Mesodermal cell (in vitro differentiated cells): Measurements from ENCODE around the gene EHF. TPM values are rescaled to one million over a fixed set of nuclear protein-coding genes. Genes with fewer than 3 reads are reported as not detected.

ENCODE experiments used
- H3K27ac ChIP-seq: 2 replicates; pipeline ENCODE4 v1.7.0; 2013; ENCODE audit warnings: mild to moderate bottlenecking, low read depth, low read length, moderate library complexity; ENCODE audit not compliant: severe bottlenecking
- H3K36me3 ChIP-seq: 2 replicates; pipeline ENCODE4 v1.7.1; 2013; ENCODE audit warnings: mild to moderate bottlenecking, low read length, moderate library complexity; ENCODE audit not compliant: control insufficient read depth, insufficient read depth
- H3K4me1 ChIP-seq: one replicate; pipeline ENCODE4 v1.7.1; 2013; ENCODE audit warnings: mild to moderate bottlenecking, low read length; ENCODE audit not compliant: insufficient read depth, control insufficient read depth, poor library complexity, severe bottlenecking
- H3K4me3 ChIP-seq: 2 replicates; pipeline ENCODE4 v1.7.0; 2013; ENCODE audit warnings: low read length, control low read depth, mild to moderate bottlenecking; ENCODE audit not compliant: insufficient read depth, poor library complexity, severe bottlenecking; ENCODE audit errors: extremely low read depth
- H3K9me3 ChIP-seq: 2 replicates; pipeline ENCODE4 v1.7.1; 2013; ENCODE audit warnings: mild to moderate bottlenecking, low read length, moderate library complexity; ENCODE audit not compliant: control insufficient read depth
- WGBS, 2 experiments: methylation state at CpG; one replicate each; pipeline ENCODE4 v1.1.5; 2013; ENCODE audit warnings: missing lambda C conversion rate in 2 of 2; ENCODE audit not compliant: insufficient coverage in 2 of 2; 5-methylcytosine and 5-hydroxymethylcytosine counted together
- polyA plus RNA-seq, 2 experiments: library from polyadenylated mRNA; stranded (reverse); fragments of 50-300 nt; gene quantifications; one replicate each; pipeline ENCODE4 v1.2.3, GENCODE V29; 2013

The EHF gene
- polyA plus RNA-seq (2013, experiment 1 of 2), result not detected
- polyA plus RNA-seq (2013, experiment 2 of 2), result not detected

DNA sequence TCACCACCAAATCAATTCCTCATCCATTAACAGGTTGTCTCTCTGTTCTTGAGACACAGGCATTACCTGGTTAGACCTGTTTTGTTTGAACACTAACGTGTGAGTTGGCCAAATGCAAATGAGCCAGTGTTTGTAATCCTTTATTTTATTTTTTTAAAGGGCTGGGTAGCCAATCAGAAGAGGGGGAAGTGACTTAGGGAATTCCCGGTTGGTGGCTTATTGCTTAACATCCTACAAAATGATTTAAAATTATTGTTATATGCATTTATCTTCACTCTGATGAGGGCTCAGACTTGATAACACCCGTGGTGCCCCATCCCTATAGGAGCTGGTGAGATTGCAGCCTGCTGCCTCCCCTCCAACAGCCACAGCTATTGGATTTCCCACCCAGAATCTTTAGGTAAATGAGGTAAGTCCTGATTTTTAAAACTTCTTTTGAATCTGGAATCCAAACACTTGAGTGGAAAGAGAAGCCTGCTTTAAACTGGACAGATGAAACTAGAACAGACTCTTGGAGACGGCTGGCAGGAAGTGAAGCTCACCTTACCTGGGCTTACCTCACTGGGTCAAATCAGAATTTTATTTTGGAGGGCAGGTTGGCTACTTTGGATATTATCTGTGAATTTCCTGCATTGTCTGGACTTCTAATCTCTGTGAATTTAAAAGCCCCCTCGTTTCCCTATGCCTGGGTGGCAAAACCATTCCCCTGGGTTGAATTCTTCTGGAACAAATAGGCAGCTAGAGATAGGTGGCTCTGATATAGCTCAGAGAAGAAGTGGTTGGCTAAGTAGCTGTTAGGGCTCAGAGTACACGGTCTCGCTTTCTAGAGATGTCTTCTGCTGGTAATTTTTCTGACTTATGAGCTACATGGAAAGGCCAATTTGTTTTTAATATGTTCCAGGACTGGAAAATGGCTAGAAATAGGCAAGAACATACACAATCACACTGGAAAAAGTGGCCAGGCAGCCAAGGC is at the start of gene EHF:
EHF (plus strand) TSS at position 274 of the 973 bp plus-strand sequence. CDS start 21,538 bp downstream, outside the sequence.
- H3K36me3 ChIP-seq, result no peaks in the 10 kb centered on the region
- 85 to 93% methylated on average over 4 of the region's 7 CpGs for WGBS, 2 experiments
- H3K9me3 ChIP-seq, result no peaks in the 10 kb centered on the region
- no peak within 1 kb of the TSS for H3K4me3 ChIP-seq
- peaks cover 11% of the 10 kb centered on the region for H3K4me1 ChIP-seq
- no peak within 1 kb of the TSS for H3K27ac ChIP-seq

GRCh38 chr11:34573537-34573936 is 47.4 kb upstream of the EHF start:
- H3K9me3 ChIP-seq, result no peaks in the 10 kb centered on the region
- H3K36me3 ChIP-seq, result no peaks in the 10 kb centered on the region
- no peaks in the 10 kb centered on the region for H3K4me1 ChIP-seq
- no peak overlapping the region for H3K4me3 ChIP-seq
- WGBS, 2 experiments, result 96 to 100% methylated on average over 7 of the region's 7 CpGs
- H3K27ac ChIP-seq, result no peak overlapping the region

DNA sequence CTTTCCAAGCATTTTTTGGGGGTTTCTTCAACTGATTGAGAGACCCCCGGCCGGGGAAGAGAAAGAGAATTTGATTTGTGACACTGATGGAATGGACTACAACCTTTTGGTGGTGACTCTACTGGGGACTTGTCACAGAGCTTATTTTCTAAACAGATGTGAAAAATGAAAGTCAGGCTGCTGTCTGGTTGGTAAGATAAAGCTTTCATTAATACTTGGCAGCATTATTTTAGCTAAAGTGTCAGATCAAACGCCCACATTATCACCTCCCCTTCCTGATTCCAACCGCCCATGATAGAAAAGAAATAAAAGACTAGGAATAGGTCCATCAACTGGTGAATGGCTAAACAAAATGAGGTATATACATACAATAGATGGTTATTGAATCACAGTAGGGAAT is 45.6 kb upstream of the EHF start:
- H3K4me1 ChIP-seq, result no peaks in the 10 kb centered on the region
- H3K27ac ChIP-seq, result no peak overlapping the region
- no peak overlapping the region for H3K4me3 ChIP-seq
- 80% methylated on average over 2 of the region's 4 CpGs; no CpG with 5 or more reads in 1 of the 2 experiments for WGBS, 2 experiments
- H3K36me3 ChIP-seq, result no peaks in the 10 kb centered on the region
- no peaks in the 10 kb centered on the region for H3K9me3 ChIP-seq

- H3K36me3 ChIP-seq, result no peaks in the 10 kb centered on the region
- no peak overlapping the region for H3K27ac ChIP-seq
- WGBS, 2 experiments, result no CpG with 5 or more reads among the region's 2 CpGs
- no peaks in the 10 kb centered on the region for H3K9me3 ChIP-seq
- H3K4me3 ChIP-seq, result no peak overlapping the region
- no peaks in the 10 kb centered on the region for H3K4me1 ChIP-seq
These were observed 45.2 kb upstream of the EHF start for GRCh38 chr11:34575671-34576070.

GRCh38 chr11:34576331-34576730 is 44.6 kb upstream of the EHF start:
- Histone ChIP-seq H3K4me1 (no peaks in the 10 kb centered on the region), H3K9me3 (no peaks in the 10 kb centered on the region)
- 40% methylated on average over 1 of the region's 3 CpGs; no CpG with 5 or more reads in 1 of the 2 experiments for WGBS, 2 experiments

DNA sequence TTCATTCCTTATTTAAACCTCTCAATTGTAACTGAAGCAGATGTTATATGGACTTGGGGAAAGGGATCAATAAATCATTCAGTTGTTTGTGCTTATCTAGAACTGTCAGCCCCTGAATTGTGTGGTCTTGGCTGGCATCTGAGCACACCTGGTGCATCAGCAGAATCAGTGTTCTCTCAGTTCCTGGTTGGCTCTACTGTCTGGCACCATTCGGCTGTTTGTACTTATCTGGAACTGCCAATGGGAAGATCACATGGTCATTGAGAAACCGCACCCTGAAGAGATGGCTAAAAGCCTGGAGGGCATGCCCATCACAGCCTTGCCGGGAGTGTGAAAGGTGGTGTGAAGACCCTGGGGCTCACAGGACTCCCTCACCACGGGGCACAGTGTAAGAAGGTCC is 37.1 kb upstream of the EHF start:
- no peaks in the 10 kb centered on the region for H3K9me3 ChIP-seq
- 83 to 90% methylated on average over 3 to 4 of the region's 4 CpGs for WGBS, 2 experiments
- no peak overlapping the region for H3K27ac ChIP-seq
- H3K4me1 ChIP-seq, result peaks cover 4% of the 10 kb centered on the region
- H3K4me3 ChIP-seq, result no peak overlapping the region
- H3K36me3 ChIP-seq, result no peaks in the 10 kb centered on the region

More at GRCh38 chr11:34576331-34576730, 44.6 kb upstream of the EHF start:
- Histone ChIP-seq H3K27ac (no peak overlapping the region), H3K36me3 (no peaks in the 10 kb centered on the region), H3K4me3 (no peak overlapping the region)

DNA sequence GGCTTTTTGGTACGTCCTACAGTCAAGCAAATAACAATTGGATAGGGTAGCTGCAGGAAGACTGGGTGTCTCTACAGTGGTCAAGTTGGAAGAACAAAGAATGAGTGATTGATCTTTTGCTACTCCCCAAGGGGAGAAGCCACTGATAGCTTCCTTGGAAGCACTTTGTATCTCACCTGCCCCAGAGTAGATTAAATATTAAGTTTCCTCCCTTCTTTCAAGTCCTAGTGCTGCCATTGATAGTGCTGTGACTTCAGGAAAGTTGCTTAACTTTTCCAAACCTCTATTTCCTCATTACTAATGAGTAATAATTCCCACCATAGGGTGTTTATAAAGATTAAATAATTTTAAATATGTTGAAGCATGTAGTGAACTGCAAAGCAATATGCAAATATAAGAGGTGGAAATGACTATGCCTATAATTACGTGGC is 35.6 kb upstream of the EHF start:
- Histone ChIP-seq H3K27ac (no peak overlapping the region), H3K4me3 (no peak overlapping the region), H3K36me3 (no peaks in the 10 kb centered on the region), H3K9me3 (no peaks in the 10 kb centered on the region), H3K4me1 (peaks cover 4% of the 10 kb centered on the region)
- WGBS, 2 experiments, result no CpG with 5 or more reads among the region's 2 CpGs

DNA sequence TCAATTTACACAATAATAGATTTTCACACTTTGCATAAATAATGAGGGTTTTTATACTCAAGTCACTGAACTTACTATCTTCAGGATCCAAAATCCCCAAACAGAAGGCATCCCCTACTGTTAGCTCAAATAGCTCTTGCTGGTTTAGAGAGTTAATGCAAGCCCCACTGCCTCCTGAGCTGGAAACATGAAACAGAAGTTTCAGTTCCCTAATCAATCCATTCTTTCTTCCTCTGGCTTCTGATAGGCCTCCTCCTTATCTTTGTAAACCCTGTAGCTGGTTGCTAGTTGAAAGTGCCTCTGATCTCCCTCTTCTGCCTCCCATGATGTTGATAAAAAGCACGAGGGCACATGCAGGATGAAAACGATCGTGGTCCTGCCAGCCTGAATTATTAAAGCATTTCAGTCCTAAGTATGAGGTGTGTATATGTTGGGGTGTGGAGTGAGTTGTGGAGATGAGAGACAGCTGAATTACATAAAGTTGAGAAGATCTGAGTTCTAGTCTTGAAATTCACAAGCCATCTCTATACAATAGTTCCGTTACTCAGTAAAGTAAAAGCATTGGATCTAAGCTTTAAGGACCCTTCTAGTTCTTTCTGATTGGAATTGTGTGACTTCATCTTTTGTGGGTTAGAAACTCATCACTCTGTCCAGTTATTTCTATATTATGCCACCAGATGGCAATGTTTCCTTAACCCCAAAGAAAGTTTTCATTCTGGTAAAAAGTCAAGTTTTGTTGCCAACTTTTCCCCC is 35.0 kb upstream of the EHF start:
- WGBS, 2 experiments, result 37% methylated on average over 3 of the region's 4 CpGs; no CpG with 5 or more reads in 1 of the 2 experiments
- Histone ChIP-seq H3K36me3 (no peaks in the 10 kb centered on the region), H3K4me3 (no peak overlapping the region), H3K9me3 (no peaks in the 10 kb centered on the region), H3K27ac (peak overlapping the region; percentile 25), H3K4me1 (peaks cover 4% of the 10 kb centered on the region)

DNA sequence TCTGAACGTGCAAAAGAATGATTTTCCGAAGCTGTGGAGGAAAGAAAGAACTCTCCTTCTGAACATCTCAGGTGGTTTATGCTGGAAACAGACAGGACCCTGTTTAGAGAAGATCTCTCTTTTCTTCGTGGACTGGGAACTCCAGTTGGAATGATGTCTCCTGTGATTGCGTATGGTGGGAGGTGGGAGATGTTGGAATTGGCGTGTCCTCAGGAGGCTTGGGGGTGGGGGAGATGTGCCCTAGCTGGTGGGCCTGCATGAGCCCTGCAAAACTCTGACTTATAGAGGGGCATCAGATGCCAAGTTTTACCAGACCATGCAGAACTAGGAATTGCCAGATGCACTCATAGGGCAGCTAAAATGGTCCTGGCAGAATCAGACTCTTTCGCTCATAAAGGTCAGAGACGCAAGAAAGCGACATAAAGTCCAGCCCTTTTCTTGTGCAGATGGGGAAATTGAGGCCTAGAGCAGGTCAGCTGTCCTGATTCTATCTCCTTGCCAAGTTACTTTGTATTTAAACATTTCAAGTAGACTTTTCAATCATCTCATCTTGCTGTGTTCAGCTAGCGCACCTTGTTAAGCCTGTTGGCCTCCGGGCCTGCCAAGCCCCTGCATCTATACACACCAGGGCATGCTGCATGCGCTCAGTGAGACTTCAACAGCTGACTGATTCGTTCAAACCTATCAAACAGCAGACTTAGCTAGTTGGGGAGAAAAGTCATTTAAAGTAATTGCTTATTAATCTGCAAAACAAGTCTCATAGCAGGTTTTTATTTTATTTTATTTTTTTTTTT is 34.2 kb upstream of the EHF start:
- 83 to 85% methylated on average over 5 to 8 of the region's 12 CpGs for WGBS, 2 experiments
- Histone ChIP-seq H3K27ac (no peak overlapping the region), H3K4me3 (no peak overlapping the region)

DNA sequence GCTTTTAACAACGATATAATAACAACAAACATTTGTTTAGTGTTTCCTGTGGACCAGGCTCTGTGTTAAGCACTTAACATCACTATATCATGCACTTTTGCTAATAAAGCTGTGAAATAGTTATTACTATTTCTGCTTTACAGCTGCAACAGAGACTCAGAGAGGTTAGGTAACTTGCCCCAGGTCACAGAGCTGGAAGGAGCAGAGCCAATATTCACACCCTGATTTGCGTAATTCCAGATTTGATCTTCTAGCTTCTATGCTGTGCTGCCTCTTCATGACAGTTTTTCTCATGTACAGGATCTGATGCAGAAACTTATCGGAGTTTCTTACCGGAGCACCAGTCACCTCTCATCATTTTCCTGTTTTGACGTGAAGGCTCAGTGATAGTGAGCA is 33.6 kb upstream of the EHF start:
- Histone ChIP-seq H3K4me1 (peaks cover 4% of the 10 kb centered on the region), H3K36me3 (no peaks in the 10 kb centered on the region), H3K27ac (no peak overlapping the region), H3K4me3 (no peak overlapping the region), H3K9me3 (no peaks in the 10 kb centered on the region)
- 82 to 95% methylated on average over 1 to 4 of the region's 5 CpGs for WGBS, 2 experiments

More for the DNA sequence above, 34.2 kb upstream of the EHF start:
- peaks cover 4% of the 10 kb centered on the region for H3K4me1 ChIP-seq
- H3K36me3 ChIP-seq, result no peaks in the 10 kb centered on the region
- no peaks in the 10 kb centered on the region for H3K9me3 ChIP-seq
